ENCODE data around the gene TRIM9.

TRIM9 gene

GRCh38 chr14:51104467-51104866, 9.6 kb upstream of the TRIM9 start:
- TF ChIP-seq CTCF (IDR thresholded peaks at IDR 0.05), result no peak

GRCh38 chr14:51097287-51097686, 2.4 kb upstream of the TRIM9 start:
- TF ChIP-seq CTCF (IDR thresholded peaks at IDR 0.05), result no peak

GRCh38 chr14:51096870-51097269, 2.0 kb upstream of the TRIM9 start:
- TF ChIP-seq CTCF (IDR thresholded peaks at IDR 0.05), result no peak

- TF ChIP-seq CTCF (IDR thresholded peaks at IDR 0.05), result no peak
These were observed 1.2 kb upstream of the TRIM9 start for GRCh38 chr14:51095854-51096823.

GRCh38 chr14:51094282-51094821, 553 bp downstream of the TRIM9 start:
- TF ChIP-seq CTCF (IDR thresholded peaks at IDR 0.05), result no peak

- TF ChIP-seq CTCF (IDR thresholded peaks at IDR 0.05), result no peak
These were observed 1.3 kb downstream of the TRIM9 start for GRCh38 chr14:51093371-51094281.

- TF ChIP-seq CTCF (IDR thresholded peaks at IDR 0.05), result no peak
These were observed 1.9 kb downstream of the TRIM9 start for GRCh38 chr14:51092965-51093364.

Measured in LNCAP (cell line).